OCI-M1 (cell line): ENCODE measurements around the gene NDUFA7.
"Not testable (repeated sequence)": the region's sequence is repeated elsewhere in the genome, so short reads cannot be mapped to it uniquely, and the experiment has no call there.

Experiments used
- DNase-seq: peaks from one replicate; lab custom pipeline; 2025; lab: John Stamatoyannopoulos, UW

Gene NDUFA7

GRCh38 chr19:8264248-8264647, 56.9 kb downstream of the NDUFA7 start:
- not testable (repeated sequence) for DNase-seq

- no peak for DNase-seq
These were observed 58.7 kb downstream of the NDUFA7 start for GRCh38 chr19:8262431-8262830.

GRCh38 chr19:8261881-8262280, 59.3 kb downstream of the NDUFA7 start:
- DNase-seq = no peak

- no peak for DNase-seq
These were observed 59.8 kb downstream of the NDUFA7 start for GRCh38 chr19:8261347-8261746.
